ENCODE results near the gene PIP5K1B. TPM values are rescaled to one million over a fixed set of nuclear protein-coding genes. Genes with fewer than 3 reads are reported as not detected.

Gene PIP5K1B
- total RNA-seq, 1 experiment from 2014 or later, result 0.16 TPM

DNA sequence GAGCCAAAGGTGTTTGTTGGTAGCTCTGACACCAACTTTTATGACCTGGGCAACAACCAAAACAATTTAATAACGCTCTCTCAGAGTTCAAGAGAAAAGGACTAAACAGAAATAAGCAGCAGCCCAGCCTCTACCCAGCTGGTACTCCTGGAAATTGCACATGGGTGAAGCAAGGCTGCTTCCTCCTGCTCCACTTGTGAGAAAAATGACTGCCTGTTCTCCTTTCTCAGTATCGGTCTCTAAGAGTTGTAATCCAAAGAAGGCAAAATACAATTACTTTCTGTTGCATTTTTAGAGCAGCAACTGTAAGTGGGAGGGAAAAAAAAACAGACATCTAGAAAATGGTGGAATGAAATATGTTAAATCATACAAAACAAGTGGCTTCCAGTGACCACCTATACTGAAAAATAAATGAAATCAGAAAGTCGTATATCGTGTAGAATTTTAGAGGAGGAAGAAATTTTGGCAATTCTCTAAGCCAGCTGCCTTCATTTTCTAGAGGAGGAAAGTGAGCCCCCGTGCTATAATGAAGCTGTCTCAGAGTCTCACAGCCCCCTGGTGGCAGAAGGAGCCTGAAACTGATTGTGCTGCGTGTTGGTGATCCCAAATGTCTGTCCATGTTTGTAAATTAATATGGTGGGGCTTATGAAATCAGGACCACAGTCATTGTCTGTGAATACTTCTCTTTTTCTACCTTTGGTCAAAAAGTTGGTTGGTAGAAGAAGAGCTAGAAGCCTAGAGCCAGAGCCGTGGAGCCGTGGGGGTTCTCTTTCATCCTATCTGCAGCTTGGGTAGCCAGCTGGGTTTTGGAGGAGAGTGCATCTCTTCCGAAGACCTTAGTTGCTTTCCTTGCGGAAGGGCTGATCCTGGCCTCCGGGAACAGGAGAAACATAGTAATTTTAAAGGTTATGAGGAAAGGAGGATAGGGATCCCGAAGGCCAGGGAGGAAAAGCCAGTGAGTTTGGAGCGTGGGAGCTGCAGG, 139.9 kb downstream of the PIP5K1B start:
- Mint-ChIP-seq H3K4me3 (ENCODE audit: unreplicated experiment) (no peak overlapping the region), H3K9me3 (ENCODE audit: unreplicated experiment) (no peaks in the 10 kb centered on the region), H3K36me3 (ENCODE audit: insufficient read depth, unreplicated experiment) (no peaks in the 10 kb centered on the region), H3K27me3 (ENCODE audit: insufficient read depth, unreplicated experiment) (peaks cover 50% of the 10 kb centered on the region), H3K4me1 (ENCODE audit: insufficient read depth, unreplicated experiment) (no peaks in the 10 kb centered on the region), H3K27ac (ENCODE audit: low read depth, unreplicated experiment) (no peak overlapping the region)
- TF ChIP-seq, protein P1, sequence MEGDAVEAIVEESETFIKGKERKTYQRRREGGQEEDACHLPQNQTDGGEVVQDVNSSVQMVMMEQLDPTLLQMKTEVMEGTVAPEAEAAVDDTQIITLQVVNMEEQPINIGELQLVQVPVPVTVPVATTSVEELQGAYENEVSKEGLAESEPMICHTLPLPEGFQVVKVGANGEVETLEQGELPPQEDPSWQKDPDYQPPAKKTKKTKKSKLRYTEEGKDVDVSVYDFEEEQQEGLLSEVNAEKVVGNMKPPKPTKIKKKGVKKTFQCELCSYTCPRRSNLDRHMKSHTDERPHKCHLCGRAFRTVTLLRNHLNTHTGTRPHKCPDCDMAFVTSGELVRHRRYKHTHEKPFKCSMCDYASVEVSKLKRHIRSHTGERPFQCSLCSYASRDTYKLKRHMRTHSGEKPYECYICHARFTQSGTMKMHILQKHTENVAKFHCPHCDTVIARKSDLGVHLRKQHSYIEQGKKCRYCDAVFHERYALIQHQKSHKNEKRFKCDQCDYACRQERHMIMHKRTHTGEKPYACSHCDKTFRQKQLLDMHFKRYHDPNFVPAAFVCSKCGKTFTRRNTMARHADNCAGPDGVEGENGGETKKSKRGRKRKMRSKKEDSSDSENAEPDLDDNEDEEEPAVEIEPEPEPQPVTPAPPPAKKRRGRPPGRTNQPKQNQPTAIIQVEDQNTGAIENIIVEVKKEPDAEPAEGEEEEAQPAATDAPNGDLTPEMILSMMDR (IDR thresholded peaks at IDR 0.05; ENCODE audit: unreplicated experiment), result peak; percentile 24
- POLR2A ChIA-PET, result no interaction called here
- intact Hi-C loops (cut with micrococcal nuclease), result loop anchor here (1.0 kb wide), 1 partner anchor 261 kb away; no protein-coding TSS in a partner anchor
- DNase-seq (ENCODE audit: unreplicated experiment), result peak; percentile 28
- CTCF ChIA-PET, result interaction anchor here (0.6 to 0.8 kb wide), 3 partner anchors 112 to 340 kb away, joined by 3 to 5 read pairs (median 3); no protein-coding TSS in a partner anchor
- BruUV-seq (replicated peaks), result no TSS peak

DNA sequence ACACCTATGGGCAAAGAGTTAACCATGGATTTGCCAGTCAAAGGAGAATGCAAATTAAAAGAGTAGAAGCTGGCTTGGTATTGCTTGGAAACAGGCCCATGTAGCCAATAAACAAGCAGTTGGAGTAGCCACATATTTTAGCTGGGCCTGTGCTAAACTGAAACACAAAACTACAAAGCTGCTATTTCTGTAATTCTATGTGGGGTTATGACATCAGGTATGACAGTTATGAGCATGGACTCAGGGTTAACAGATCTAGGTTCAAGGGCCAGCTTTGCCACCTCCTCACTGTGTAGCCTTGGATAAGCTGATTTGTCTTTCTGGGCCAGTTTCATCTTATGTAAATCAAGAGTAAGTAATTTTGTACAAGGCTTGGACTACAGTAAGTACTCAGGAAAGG, 142.7 kb downstream of the PIP5K1B start:
- peaks cover 35% of the 10 kb centered on the region for H3K27me3 Mint-ChIP-seq (ENCODE audit: insufficient read depth, unreplicated experiment)
- no peak for DNase-seq (ENCODE audit: unreplicated experiment)
- POLR2A ChIA-PET, result no interaction called here
- no peak overlapping the region for H3K4me3 Mint-ChIP-seq (ENCODE audit: unreplicated experiment)
- no peaks in the 10 kb centered on the region for H3K36me3 Mint-ChIP-seq (ENCODE audit: insufficient read depth, unreplicated experiment)
- TF ChIP-seq, protein P1 (IDR thresholded peaks at IDR 0.05; ENCODE audit: unreplicated experiment), result no peak
- no peaks in the 10 kb centered on the region for H3K9me3 Mint-ChIP-seq (ENCODE audit: unreplicated experiment)
- H3K4me1 Mint-ChIP-seq (ENCODE audit: insufficient read depth, unreplicated experiment), result no peaks in the 10 kb centered on the region
- BruUV-seq (replicated peaks), result no TSS peak
- CTCF ChIA-PET, result interaction anchor here (0.6 kb wide), 1 partner anchor 347 kb away, joined by 3 read pairs; no protein-coding TSS in a partner anchor
- intact Hi-C loops (cut with micrococcal nuclease), result no loop called here
- no peak overlapping the region for H3K27ac Mint-ChIP-seq (ENCODE audit: low read depth, unreplicated experiment)

DNA sequence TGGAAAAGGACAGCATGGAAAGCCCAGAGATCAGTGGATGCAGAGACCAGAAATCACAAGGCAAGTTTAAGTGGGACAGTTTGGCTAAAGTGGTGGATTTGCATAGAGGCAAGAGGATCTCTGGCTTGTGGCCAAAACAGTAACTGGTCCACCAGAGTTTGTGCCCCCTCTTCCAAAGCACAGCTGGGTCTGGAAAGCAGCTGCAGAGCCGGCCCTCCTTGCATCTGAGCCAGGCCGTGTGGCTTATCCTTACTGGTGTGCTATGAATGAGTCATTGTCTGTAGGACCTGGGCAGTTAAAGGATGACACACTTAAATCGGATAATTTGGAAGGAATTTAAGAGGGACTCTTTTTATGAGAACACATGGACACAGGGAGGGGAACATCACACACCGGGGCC, 146.6 kb downstream of the PIP5K1B start:
- TF ChIP-seq, protein P1 (IDR thresholded peaks at IDR 0.05; ENCODE audit: unreplicated experiment), result no peak

DNA sequence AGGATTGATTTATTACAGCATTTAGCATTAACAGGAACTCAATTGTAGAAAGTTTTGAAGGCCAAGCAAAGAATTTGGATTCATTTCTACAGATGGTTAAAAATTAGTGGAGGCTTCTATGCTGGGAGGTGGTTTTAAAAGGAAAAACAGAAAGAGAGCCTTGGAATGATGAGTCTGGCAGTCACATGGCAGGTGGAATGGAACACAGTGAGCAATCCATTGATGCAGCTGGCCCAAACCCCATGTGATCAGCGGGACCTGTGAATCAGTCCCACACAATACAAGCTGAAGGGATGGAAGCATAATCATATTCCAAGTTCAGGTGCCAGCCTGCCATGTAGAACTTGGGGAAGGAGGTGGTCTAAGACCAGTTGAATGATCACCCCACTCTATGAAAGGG, 147.9 kb downstream of the PIP5K1B start:
- Mint-ChIP-seq H3K4me3 (ENCODE audit: unreplicated experiment) (no peak overlapping the region), H3K36me3 (ENCODE audit: insufficient read depth, unreplicated experiment) (no peaks in the 10 kb centered on the region), H3K27me3 (ENCODE audit: insufficient read depth, unreplicated experiment) (peaks cover 34% of the 10 kb centered on the region), H3K9me3 (ENCODE audit: unreplicated experiment) (no peaks in the 10 kb centered on the region), H3K27ac (ENCODE audit: low read depth, unreplicated experiment) (no peak overlapping the region), H3K4me1 (ENCODE audit: insufficient read depth, unreplicated experiment) (no peaks in the 10 kb centered on the region)
- DNase-seq (ENCODE audit: unreplicated experiment), result no peak
- POLR2A ChIA-PET, result no interaction called here
- CTCF ChIA-PET, result no interaction called here
- intact Hi-C loops (cut with micrococcal nuclease), result no loop called here
- no TSS peak for BruUV-seq (replicated peaks)
- TF ChIP-seq, protein P1 (IDR thresholded peaks at IDR 0.05; ENCODE audit: unreplicated experiment), result no peak

More for the DNA sequence above, 146.6 kb downstream of the PIP5K1B start:
- no peaks in the 10 kb centered on the region for H3K36me3 Mint-ChIP-seq (ENCODE audit: insufficient read depth, unreplicated experiment)
- peak; percentile 9 for DNase-seq (ENCODE audit: unreplicated experiment)
- ChIA-PET CTCF (no interaction called here), POLR2A (no interaction called here)
- H3K4me3 Mint-ChIP-seq (ENCODE audit: unreplicated experiment), result no peak overlapping the region
- BruUV-seq (replicated peaks), result no TSS peak
- no peaks in the 10 kb centered on the region for H3K4me1 Mint-ChIP-seq (ENCODE audit: insufficient read depth, unreplicated experiment)
- H3K27me3 Mint-ChIP-seq (ENCODE audit: insufficient read depth, unreplicated experiment), result peaks cover 28% of the 10 kb centered on the region
- no peak overlapping the region for H3K27ac Mint-ChIP-seq (ENCODE audit: low read depth, unreplicated experiment)
- intact Hi-C loops (cut with micrococcal nuclease), result no loop called here
- no peaks in the 10 kb centered on the region for H3K9me3 Mint-ChIP-seq (ENCODE audit: unreplicated experiment)

Data from MCF 10A (cell line).